ENCODE measurements around the gene PNPLA7. TPM values are rescaled to one million over a fixed set of nuclear protein-coding genes. Genes with fewer than 3 reads are reported as not detected.

The PNPLA7 gene
- total and polyA plus RNA-seq, 10 of the 15 experiments (the other 5 are each of a cell fraction or from before 2014, with no cell fraction given) = 0.04 to 0.85 (median 0.19) TPM; not detected in 1

- ChIA-PET CTCF (interaction anchor here (0.5 to 1.1 kb wide), 2 partner anchors 151 to 196 kb away, joined by 3 to 4 read pairs; no protein-coding TSS in a partner anchor), SMC1A (ENCODE audit: uncharacterized antibody, unreplicated experiment) (no interaction called here), RAD21 (ENCODE audit: unreplicated experiment) (no interaction called here), POLR2A (no interaction called here)
- no peak for DNase-seq (ENCODE audit: low read depth, low spot score)
- FAIRE-seq = no peak
- Histone ChIP-seq H3K27ac (ENCODE audit: control insufficient read depth, insufficient read depth) (no peak overlapping the region), H3K4me2 (ENCODE audit: control insufficient read depth, insufficient read depth) (no peak overlapping the region), H3K4me1 (ENCODE audit: control insufficient read depth, insufficient read depth, low read length) (peaks cover 17% of the 10 kb centered on the region), H3K36me3 (ENCODE audit: control insufficient read depth in 2 of 2, insufficient read depth in 2 of 2, low read length in 1 of 2) (no peaks in the 10 kb centered on the region), H3K4me3 (no peak overlapping the region), H4K20me1 (ENCODE audit: control insufficient read depth, insufficient read depth) (no peaks in the 10 kb centered on the region), H3K9ac (ENCODE audit: control insufficient read depth, insufficient read depth, low read length) (no peak overlapping the region), H2AFZ (ENCODE audit: control insufficient read depth, low read depth, low read length) (no peak overlapping the region), H3K79me2 (ENCODE audit: control insufficient read depth, insufficient read depth, low read length) (no peaks in the 10 kb centered on the region), H3K27me3 (replicated peaks in 1 of 2; ENCODE audit: control insufficient read depth in 2 of 2, insufficient read depth in 2 of 2, low read length in 1 of 2) (no peaks in the 10 kb centered on the region), H3K9me3 (replicated peaks; ENCODE audit: control insufficient read depth, insufficient read depth, low read length) (no peaks in the 10 kb centered on the region)
- intact Hi-C loops (cut with micrococcal nuclease; ENCODE audit: unreplicated experiment) = no loop called here
- WGBS (ENCODE audit: insufficient coverage, insufficient replicate concordance, low lambda C conversion rate, missing lambda C conversion rate) = 53% methylated on average over 18 of the region's 18 CpGs
- ATAC-seq = no peak
- in situ Hi-C loops (cut with MboI) = loop anchor here (5.0 kb wide), 1 partner anchor 158 kb away; no protein-coding TSS in a partner anchor
- TF ChIP-seq ESRRA (IDR thresholded peaks at IDR 0.05; ENCODE audit: low read length) = no peak
- peak; percentile 98 for TF ChIP-seq TCF7 (IDR thresholded peaks at IDR 0.05; ENCODE audit: borderline replicate concordance)
- no peak for TF ChIP-seq CTCF (IDR thresholded peaks at IDR 0.05 in 2 of 3, conservative IDR thresholded peaks at IDR 0.05 in 1 of 3; ENCODE audit: control insufficient read depth in 2 of 3, extremely low read depth in 1 of 3, insufficient read depth in 1 of 3, low read depth in 3 of 3, low read length in 3 of 3)
- TF ChIP-seq HCFC1 (IDR thresholded peaks at IDR 0.05; ENCODE audit: low read length) = no peak
- peak in 1 of 2 experiments; percentile 96; a peak in 2 of 3 replicates for TF ChIP-seq EGR1 (IDR thresholded peaks at IDR 0.05; ENCODE audit: borderline replicate concordance in 1 of 2, low read depth in 2 of 2, low read length in 2 of 2)
- TF ChIP-seq BHLHE40 (IDR thresholded peaks at IDR 0.05; ENCODE audit: borderline replicate concordance in 1 of 2, low read depth in 2 of 2, low read length in 1 of 2) = peak in 1 of 2 experiments; percentile 4; a peak in 1 of 4 replicates
- TF ChIP-seq RUNX3 (IDR thresholded peaks at IDR 0.05; ENCODE audit: low read length) = peak; percentile 90
- BruUV-seq (replicated peaks) = no TSS peak
These were observed 100.2 kb downstream of the PNPLA7 start for GRCh38 chr9:137449931-137450538.

Data from GM12878 (cell line).